PC-3 (cell line): ENCODE data around the gene CDK2AP2.

Source experiments
- EZH2 ChIP-seq: fragments of 300-600 bp; sonication (generic); IDR thresholded peaks from one replicate; pipeline ENCODE4 v1.6.1; 2017; ENCODE audit warnings: antibody characterized with exemption, mild to moderate bottlenecking, low read length; ENCODE audit not compliant: unreplicated experiment
- TF ChIP-seq, protein P1 (sequence below): fragments of 300-600 bp; sonication (generic); conservative IDR thresholded peaks from 2 replicates; pipeline ENCODE4 v1.5.1; 2017; ENCODE audit warnings: antibody characterized with exemption, low read depth, mild to moderate bottlenecking, low read length

DNA sequence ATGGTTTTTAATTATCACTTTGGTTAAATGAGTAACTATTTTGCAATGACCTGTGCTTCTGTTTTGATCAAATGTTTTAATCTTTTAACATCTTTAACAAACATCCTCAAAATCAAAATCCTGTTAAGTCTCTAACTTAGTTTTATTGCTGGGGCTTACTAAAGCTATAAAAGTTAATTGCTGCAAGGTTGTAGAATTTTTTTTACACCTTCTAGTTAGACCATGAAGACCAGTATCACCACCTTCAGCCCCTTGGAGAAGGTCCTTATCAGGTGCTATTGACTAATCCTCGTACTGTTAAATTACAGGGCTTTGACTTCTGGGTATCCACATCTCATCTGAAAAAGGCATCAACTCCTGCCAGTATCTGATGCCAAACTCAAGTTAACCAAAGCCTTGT lies 27.6 kb upstream of the CDK2AP2 start:
- TF ChIP-seq, protein P1, sequence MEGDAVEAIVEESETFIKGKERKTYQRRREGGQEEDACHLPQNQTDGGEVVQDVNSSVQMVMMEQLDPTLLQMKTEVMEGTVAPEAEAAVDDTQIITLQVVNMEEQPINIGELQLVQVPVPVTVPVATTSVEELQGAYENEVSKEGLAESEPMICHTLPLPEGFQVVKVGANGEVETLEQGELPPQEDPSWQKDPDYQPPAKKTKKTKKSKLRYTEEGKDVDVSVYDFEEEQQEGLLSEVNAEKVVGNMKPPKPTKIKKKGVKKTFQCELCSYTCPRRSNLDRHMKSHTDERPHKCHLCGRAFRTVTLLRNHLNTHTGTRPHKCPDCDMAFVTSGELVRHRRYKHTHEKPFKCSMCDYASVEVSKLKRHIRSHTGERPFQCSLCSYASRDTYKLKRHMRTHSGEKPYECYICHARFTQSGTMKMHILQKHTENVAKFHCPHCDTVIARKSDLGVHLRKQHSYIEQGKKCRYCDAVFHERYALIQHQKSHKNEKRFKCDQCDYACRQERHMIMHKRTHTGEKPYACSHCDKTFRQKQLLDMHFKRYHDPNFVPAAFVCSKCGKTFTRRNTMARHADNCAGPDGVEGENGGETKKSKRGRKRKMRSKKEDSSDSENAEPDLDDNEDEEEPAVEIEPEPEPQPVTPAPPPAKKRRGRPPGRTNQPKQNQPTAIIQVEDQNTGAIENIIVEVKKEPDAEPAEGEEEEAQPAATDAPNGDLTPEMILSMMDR: no peak
- no peak for TF ChIP-seq EZH2
